Measurements from ENCODE around the gene SOX15.
"Not testable (repeated sequence)": the region's sequence is repeated elsewhere in the genome, so short reads cannot be mapped to it uniquely, and the experiment has no call there.

Gene SOX15

DNA sequence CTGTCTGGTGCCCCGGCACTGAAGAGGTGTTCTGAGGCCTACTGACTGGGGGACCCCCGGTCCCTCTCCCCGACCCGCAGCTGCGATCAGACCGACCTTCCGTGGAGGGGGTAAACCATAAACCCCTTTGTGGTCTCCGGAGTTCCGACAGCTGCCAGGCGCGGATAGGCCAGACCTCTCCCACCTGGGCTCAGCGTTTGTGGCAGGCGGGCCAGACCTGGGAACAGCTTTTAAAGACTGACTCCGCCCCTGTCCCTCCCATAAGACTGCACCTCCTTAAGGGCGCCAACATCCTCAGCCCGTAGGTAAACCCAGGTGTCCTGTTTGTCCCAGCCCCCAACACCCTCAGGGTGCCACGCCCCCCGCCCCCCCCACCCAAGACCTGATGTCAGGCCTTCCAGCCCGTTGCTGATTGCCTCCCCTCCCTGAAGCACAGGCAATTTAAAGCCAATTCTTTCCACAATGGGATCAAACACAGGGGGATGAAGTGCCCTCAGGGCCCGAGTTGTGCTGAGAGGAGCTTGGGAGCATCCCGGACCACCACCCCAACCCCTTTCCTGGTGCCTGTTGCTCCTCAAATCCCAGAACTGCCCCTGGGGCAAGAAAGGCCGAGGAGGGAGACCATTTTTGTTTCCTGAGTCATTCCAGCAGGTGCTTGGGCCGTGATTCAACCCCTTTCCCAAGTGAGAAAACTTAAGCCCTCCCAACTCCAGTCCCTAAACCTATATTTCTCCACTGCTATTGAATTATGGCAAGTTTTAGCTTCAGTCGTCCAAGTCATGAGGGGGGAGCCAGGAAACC lies at the start of gene SOX15:
TSS of gene SOX15 (minus strand) at position 204 of the 801 bp plus-strand sequence. CDS start 418 bp downstream, outside the sequence.
- no peak for DNase-seq

DNA sequence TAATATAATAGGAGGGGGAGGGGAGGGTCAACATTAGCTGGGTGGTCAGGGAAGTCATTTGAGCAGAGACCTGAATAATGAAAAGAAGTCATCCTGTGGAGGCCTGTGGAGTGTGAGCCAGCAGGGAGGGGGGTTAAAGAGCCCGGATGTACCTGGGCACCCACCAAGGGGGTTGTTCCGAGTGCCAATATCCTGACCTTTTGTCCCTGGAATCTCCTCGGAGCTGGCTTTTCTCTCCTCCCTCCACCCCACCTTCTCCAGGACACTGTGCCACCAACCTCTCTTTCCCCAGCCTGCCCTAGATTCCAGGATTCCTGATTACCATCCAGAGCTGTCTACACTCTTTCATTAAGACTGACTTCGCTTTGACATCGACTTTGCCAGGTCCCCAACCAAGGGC lies 46.3 kb upstream of the SOX15 start:
- DNase-seq = no peak

DNA sequence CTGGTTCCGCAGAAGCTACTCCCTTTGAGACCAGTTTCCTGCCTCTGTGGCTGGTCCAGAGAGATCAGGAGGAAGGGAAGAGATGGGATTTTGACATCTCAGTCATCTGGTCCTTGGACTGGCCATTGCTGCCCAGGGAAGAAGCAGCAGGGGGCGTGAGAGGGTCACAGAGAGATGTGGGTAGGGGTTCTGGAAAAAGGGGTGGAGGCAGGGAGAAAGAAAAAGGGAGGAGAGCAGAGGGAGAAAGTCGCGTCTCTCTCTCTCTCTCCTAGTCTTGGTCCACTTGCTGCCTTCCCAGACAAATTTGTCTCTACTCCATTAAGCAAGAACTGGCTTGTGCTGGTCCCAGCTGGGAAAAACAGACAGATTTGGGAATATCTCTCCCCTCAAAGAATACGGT lies 44.5 kb upstream of the SOX15 start:
- DNase-seq = peak; percentile 37

DNA sequence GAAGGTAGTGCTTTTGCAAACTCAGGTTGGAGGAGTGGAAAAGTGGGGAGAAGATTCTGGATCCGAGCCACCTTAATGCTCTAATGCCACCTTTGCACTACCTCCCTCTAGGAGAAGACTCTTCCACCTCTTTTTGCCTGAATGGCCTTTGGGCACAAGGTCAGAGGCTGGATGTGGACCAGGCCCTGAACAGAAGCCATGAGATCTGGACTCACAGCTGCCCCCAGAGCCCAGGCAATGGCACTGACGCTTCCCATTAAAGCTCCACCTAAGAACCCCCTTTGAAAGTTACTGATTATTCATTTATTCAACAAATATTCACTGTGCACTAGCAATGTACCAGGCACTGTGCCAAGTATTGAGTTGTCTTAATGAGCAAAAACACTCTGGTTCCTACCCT lies 43.2 kb upstream of the SOX15 start:
- no peak for DNase-seq

DNA sequence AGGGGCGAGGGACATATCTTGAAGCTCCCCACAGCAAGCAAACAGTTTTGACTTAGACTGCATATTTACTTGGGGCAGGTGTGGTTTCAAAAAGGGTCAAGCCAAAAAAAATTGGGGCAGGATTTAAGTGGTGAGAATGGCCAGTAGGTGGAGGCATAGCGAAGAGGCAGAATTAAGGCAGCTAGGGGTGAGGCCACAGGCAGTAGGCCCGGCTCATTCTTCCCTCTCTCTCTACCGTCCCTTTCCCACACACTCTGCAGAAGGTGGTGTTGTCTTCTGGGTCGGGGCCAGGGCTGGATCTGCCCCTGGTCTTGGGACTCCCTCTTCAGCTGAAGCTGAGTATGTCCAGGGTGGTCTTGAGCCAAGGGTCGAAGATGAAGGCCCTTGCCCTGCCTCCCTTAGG lies 42.6 kb upstream of the SOX15 start:
- DNase-seq = no peak

DNA sequence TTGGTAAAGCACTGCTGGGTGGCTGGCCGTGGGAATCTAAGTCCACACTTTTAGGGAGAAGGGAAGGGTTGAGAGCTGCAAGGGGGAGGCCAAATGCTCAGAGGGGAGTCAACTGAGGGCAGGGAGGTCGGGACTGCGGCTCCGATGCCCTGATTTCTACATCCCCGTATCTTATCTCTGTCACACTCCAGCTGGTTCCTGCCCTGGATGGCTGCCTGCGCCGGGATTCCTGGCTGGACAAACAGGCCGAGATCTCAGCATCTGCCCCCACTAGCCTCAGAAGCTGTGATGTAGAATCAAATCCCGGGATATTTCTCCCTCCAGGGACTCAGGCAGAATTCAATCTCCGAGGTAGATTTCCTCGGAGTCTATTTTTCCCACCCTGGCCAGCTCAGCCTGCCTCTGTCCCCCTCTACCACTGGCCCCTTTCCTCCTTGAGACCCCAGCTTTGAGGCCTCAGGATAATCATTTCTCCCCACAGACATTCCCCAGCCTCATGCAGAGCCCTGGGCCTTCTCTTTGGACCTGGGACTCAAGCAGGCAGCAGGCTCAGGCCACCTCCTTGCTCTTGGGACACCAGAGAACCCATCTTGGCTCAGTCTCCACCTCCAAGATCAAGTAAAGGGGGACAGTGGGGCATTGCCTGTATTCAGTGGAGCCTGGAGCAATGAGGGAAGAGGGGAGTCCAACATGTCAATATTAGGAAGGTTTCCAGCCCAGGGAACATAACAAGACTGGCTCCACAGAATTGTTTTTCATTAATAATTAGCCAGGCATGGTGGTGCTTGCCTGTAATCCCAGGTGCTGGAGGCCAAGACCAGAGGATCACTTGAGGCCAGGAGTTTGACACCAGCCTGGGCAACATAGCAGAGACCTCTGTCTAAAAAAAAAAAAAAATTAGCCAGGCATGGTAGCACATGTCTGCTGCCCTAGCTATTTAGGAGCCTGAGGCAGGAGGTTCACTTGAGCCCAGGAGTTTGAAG lies 41.8 kb upstream of the SOX15 start:
- no peak for DNase-seq

DNA sequence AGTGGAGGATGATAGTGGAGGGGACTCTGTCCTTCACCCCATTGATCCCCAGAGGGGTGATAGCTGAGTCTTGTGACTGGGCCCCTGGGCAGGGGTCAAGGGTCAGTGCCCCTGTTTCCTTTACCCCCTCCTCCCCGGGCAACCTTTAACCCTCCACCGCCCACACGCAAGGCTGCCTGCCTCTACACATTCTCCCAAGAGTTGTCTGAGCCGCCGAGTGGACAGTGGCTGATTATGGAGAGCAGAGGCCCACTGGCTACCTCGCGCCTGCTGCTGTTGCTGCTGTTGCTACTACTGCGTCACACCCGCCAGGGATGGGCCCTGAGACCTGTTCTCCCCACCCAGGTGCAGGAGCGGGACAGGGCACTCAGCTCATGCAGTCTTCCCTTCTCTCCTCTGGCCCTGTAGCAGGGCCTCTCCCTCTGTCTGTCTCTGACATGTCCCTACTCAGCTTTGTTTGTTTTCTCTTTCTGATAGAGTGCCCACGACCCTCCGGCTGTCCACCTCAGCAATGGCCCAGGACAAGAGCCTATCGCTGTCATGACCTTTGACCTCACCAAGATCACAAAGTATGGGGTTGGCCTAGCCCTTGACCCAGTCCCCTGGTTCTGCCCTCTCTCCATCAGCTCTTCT lies 40.2 kb upstream of the SOX15 start, which contains the start of gene SHBG:
TSS of gene SHBG (plus strand) at position 197 of the 633 bp plus-strand sequence. CDS start at position 235, 38 bp downstream.
- DNase-seq = no peak

DNA sequence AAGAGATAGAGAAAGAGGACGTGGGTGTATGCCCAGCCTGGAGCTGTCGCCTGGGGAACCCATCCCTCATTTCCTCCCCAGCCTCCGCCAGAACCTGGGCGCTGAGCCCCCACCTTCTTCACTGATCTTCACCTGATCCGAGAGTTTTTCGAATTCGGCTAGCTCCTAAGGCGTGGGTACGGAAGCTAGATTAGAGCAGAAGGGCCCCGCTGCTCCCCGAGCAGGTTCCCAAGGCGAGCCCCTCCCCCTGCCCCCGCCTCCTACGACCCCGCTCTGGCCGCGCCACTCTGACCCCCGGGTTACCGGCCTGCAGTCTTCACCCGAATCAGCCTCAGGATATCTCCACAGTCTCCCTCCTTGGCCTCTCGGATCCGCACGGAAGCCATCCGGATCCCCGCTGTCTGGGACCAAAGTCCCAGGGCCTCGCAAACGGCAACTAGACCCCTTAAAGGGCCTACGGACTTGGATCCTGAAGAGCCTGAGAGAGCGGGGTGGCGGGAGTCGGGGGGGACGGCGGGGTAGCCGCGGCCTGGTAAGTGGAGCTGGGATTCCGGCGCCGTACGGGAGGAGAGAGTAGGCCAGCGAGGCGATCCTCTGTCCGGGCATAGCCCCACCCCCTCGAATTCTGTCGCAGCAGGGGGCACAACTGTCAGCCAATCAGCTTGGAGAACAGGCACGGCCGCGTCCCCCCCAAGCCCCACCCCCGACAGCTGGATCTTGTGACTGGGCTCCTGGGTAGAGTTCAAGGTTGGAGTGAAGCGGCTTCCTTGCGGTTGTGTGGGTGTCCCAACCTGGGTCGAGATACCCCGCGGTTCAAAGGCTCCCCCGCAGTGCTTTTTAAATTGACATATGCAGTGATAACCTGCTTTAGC lies 37.6 kb upstream of the SOX15 start, which contains the start of gene SAT2:
TSS of gene SAT2 (minus strand) at position 572 of the 872 bp plus-strand sequence. CDS start at position 386, 186 bp downstream.
- DNase-seq = peak; percentile 84

DNA sequence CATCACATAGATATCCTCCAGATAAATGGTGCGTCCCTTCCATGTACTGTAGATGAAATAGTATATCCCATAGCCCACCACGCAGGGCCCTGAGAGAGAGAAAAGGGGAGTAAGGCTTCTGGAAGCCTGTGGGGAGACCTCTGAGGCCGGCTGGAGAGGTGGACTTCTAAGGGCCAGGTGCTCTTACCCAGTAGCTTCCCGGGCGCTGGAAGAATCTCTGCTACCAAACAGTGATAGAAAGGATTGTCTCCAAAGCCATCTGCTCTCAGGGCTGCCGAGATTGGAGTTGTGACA lies 37.0 kb upstream of the SOX15 start:
- no peak for DNase-seq

DNA sequence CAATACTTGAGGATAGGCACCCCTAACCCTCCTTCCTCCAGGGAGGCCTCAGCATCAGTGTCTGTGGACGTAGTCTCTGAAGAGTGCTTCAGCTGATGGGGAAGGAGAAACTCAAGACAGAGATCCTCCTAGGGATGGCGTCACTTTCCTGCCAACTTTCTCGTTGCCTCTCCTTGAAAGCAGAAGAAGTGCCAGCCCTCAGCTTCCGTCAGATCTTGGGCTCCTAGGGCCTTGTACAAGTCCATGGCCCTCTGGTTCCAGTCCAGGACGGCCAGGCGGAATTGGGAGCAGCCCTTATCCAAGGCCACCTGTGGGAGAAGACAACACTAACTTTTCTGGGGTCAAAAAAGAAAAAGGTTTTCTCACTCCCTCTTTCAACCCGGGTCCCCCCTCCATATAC lies 36.4 kb upstream of the SOX15 start:
- no peak for DNase-seq

DNA sequence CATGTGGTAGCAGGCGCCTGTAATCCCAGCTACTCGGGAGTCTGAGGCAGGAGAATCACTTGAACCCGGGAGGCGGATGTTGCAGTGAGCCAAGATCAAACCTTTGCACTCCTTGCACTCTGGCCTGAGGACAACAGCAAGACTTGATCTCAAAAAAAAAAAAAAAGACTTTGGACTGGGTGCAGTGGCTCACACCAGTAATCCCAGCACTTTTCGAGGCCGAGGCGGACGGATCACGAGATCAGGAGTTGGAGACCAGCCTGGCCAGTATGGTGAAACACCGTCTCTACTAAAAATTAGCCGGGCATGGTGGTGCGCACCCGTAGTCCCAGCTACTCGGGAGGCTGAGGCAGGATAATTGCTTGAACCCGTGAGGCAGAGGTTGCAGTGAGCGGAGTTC lies 35.9 kb upstream of the SOX15 start:
- DNase-seq = not testable (repeated sequence)

DNA sequence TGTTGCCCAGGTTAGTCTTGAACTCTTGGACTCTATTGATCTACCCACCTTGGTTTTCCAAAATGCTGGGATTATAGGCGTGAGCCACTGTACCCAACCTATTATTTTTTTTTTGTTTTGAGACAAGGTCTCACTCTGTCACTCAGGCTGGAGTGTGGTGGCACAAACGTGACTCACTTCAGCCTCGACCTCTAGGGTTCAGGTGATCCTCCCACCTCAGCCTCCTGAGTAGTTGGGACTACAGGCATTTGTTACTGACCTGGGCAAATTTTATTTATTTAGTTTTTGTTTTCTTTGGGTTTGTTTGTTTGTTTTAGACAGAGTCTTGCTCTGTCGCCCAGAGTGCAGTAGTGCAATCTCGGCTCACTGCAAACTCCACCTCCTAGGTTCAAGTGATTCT lies 33.8 kb upstream of the SOX15 start:
- DNase-seq = no peak

DNA sequence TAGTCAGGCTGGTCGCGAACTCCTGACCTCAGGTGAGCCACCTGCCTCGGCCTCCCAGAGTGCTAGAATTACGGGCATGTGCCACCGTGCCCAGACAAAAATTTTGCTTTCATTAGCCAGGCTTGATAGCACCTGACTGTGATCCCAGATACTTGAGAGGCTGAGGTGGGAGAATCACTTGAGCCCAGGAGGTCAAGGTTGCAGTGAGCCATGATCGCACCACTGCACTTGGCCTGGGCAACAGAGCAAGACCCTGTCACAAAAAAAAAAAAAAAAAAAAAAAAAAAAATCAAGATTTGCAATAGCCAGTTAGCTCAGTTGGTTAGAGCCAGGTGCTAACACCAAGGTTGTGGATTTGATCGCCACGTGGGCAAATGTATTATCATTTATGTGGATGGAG lies 30.9 kb upstream of the SOX15 start:
- DNase-seq = no peak

DNA sequence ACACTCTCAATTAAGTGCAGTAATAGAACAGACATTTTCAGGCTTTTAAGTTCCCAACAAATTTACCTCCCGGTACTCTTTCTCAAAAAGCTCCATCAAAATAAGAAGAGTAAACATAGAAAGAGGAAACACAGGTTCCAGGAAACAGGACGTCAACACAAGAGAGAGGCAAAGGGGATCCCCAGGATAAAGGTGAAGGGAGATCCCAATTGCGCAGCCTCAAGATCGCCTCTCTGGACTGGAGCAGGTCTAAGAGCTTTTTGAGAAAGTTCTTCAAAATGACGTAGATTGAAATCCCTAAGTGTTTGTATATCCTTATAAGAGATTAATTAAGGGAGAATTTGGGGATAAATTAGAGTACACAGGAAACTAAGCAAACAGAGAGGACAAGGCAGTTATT lies 28.7 kb upstream of the SOX15 start:
- DNase-seq = no peak

DNA sequence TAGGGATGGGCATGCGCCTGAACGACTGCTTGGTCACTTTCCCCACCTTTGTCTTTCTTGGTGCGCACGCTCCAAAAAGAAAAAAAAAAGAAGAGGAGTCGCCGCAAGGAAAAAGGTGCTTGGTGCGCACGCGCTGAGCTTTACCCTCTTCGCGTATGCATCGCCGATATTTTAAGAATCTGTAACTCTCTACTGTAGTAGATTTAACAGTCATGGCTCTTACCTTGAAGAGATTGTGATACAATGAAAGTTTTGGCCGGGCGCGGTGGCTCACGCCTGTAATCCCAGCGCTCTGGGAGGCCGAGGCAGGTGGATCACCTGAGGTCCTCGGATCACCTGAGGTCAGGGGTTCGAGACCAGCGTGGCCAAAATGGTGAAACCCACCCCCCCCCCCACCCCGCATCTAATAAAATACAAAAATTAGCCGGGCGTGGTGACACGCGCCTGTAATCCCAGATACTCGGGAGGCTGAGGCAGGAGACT lies 25.4 kb upstream of the SOX15 start:
- DNase-seq = no peak

DNA sequence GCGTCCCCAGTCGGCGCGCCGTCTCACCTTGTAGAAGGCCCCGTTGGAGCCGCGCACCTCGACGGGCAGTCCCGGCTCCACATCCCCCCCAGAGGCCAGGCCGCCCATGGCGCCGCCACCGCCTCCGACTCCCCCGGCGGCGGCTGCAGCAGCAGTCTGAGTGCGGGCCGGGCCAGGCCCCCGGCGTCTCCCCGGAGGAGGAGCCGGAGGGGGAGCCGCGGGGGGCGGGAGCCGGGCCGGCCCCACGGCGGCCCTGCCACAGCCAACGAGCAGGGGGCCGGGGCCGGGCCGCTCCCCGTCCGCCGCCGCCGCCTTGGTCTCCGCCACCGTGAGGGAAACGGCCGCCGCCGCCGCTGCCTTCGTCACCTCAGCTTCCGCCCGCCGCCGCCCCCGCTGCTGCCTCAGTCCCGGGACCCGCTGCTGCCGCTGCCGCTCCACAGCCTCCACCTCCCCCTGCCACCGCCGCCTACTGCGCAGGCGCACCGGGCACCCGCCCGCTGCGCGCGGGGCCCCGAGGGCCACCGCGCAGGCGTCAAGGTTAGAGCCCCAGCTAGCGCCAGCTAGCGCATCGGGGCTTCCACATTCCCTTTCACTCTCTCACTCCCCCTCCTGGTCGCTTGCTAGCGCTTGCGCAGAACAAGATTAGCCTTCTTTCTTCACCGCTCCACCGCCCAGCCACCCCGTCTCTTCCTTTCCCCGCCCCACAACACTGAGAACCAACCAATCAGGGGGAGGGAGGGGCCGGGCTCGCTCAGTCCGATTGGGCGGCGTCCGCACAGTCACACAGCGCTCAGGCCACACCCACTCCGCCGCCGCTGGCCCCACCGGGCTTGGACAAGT lies 24.8 kb upstream of the SOX15 start, which contains the start of gene FXR2:
TSS of gene FXR2 (minus strand) at position 473 of the 840 bp plus-strand sequence. CDS start at position 108, 365 bp downstream.
- DNase-seq = peak; percentile 99

DNA sequence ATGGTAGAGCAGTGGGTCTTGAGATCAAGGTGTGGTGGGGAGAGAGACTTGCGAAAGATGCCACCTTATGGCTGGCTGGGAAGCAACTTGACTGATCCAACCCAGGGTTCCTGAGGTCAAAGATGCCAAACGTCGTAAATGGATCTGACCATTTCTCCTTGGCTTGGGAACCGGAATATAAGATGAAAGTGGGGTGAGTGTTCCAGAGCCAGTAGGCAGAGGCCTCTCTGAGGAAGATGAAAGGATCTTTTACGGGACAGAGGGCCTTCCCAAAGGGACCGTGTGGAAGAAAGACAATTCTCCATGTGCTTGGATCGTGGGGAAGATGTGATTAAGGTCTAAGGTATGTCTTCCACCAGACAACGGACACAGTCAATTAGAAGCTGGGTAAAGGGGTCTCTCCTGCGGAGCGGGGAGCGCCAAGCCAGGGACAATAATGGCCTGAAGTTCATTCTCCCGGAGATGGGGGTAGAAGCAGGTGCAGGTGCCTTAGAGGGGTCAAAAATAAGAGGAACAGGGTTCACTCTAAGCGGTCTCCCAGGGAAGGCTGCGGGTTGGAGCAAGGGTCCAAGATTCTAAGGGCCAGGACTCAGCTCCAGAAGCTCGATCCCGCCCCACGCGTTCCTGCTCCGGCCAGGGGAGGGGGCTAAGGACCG lies 24.0 kb upstream of the SOX15 start:
- no peak for DNase-seq

DNA sequence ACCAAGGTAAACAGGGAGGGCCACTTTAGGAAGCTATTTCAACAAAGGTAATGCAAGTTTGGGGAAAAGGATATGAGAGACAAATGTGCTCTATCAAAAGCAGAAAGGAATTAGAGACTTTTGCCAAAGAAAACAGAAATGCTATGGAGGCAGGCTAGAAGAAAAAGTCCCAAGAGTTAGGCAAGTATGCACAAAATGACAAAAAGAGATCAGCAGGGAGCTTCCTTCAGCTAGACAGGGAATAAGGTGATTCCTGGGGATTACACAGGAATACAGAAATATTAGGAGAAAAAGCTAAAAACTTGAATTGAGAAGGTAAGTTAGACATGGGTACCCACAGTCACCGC lies 22.4 kb upstream of the SOX15 start:
- DNase-seq = no peak

DNA sequence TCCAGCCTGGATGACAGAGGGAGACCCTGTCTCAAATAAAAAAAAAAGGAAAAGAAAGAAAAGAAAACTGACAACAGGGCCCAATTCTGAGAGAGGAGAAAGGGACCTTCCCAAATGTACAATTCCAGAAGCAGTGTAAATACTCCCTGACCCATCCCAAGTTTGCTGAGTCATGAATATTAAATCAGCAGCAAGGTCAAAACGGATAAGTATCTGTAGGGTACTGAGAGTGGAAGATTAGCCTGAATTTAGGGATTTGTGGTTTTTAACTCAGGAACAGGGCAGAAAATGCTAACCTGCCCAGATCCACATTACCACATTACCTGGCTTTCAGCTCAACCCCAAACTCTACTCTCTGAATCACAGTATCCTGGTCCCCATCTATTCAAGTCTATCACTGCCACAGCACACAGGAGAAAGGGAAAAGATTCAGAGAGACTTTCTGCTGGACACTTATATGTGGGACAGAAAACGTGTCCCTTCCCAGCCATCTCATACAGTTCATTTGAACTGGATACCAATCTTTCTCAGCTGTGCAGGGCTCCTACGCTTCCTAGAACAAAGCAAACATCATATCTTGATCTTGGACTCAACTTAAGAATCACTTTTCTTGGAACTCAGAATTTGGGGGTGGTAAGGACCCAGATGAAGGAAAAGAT lies 21.9 kb upstream of the SOX15 start:
- no peak for DNase-seq

DNA sequence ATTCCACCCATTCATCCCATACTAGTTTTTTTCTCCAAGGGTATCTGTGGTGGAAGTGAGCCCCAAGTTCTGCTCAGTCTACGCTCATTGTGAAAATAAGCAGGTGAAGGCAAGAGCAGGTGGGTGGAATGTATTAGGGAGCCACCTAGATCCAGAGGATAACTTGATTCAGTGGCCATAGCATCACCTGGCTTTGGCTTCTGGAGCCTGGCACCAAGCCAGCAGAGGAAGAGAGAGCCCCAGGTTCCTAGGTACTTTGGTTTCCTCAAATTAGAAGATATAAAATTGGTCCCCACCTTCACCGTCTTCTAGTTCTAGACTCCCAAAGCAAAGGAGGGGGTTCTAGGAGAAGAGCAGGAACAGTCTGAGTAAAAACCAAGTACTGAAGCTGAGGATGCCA lies 20.7 kb upstream of the SOX15 start:
- DNase-seq = no peak
